ENCODE results near the gene PLA2G2F.

- no peak for TF ChIP-seq CTCF (IDR thresholded peaks at IDR 0.05)
- no peak for TF ChIP-seq POLR2A (IDR thresholded peaks at IDR 0.05)
Observed at GRCh38 chr1:20152599-20152930, 13.4 kb downstream of the PLA2G2F start.

All from uterus (tissue), 2 donors.